ENCODE results near the gene EDAR.
A peak's percentile ranks its signal among the peaks of the same experiment; 100 is the strongest.

Gene EDAR

DNA sequence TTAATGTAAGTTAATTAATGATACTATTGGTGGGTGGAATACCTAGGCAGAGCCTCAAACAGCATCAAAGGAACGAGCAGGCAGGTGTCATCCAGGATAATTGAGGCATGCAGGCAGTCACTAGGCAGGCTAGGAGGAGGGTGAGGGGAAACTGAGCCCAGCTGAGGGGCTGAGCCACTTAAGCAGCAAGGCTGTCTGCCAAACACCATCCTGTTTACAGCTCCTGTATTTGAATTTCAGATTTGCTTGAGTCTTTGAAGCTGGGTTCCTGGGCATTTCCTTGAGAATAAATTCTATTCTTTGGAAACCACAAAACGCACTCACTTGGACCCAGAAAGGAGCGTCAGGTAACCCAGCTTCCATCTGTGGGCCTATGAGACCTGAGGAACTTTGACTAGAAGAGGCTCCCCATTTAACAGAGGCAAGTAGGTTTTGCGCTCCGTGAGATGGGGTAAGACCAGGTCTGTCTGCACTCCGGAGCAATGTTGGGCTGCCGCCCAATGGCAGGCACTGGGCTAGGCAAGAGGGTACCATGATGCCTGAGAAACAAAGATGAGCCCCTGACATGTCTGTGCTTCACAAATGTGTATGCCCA lies 2.0 kb downstream of the EDAR start:
- H3K4me3 Mint-ChIP-seq, result peak overlapping the region; percentile 65
- CTCF ChIA-PET, result interaction anchor here (0.6 to 4.0 kb wide), 11 partner anchors 12 to 393 kb away, joined by 3 to 37 read pairs (median 3); no protein-coding TSS in a partner anchor
- H3K27ac Mint-ChIP-seq, result peak overlapping the region; percentile 79
- no peaks in the 10 kb centered on the region for H3K36me3 Mint-ChIP-seq
- peak; percentile 69 for DNase-seq
- H3K9me3 Mint-ChIP-seq, result no peaks in the 10 kb centered on the region
- H3K27me3 Mint-ChIP-seq, result peaks cover 37% of the 10 kb centered on the region
- peaks cover 48% of the 10 kb centered on the region for H3K4me1 Mint-ChIP-seq

DNA sequence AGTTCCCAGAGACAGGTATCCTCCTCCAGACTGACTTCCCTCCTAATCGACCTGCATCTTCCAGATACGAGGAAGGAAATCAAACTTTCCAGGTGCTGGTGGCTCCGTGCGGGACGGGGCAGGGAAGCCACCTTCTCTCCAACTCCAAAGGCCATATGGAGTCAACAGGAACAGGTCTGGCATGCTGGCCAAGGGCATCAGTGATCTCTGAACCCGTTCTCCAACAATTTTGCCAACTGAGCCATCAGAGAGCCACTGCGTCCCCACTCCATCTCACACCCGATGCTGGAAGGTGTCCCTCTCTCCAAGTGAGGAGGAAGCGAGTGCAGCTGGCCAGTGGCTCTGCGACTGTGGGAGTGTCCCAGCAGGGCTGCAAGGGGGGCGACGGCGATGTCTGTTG lies 5.4 kb downstream of the EDAR start:
- Mint-ChIP-seq H3K36me3 (no peaks in the 10 kb centered on the region), H3K27ac (no peak overlapping the region), H3K27me3 (peaks cover 25% of the 10 kb centered on the region), H3K4me1 (peaks cover 44% of the 10 kb centered on the region), H3K4me3 (no peak overlapping the region), H3K9me3 (no peaks in the 10 kb centered on the region)
- CTCF ChIA-PET, result interaction anchor here (1.6 kb wide), 1 partner anchor 10 kb away, joined by 3 read pairs; no protein-coding TSS in a partner anchor
- DNase-seq, result no peak

DNA sequence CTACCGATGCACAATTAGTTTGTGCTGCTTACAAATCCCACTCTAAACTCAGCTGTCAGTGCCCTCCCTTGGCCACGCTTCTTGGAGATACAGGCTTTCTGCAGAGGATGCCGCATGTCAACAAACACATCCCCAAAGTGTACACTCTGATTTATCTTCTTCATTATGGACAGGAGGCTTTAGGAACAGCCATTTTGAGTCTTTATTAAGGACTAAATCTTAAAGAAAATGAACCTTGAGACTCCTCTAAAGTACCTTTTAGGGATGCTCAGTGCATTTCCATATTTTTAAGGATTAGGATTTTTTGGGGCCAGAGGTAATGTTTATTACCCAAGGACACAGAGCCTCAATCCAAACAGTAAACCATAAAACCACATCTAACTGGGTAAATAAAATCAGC lies 6.0 kb downstream of the EDAR start:
- Mint-ChIP-seq H3K4me1 (peaks cover 40% of the 10 kb centered on the region), H3K9me3 (no peaks in the 10 kb centered on the region), H3K27ac (no peak overlapping the region), H3K4me3 (no peak overlapping the region), H3K27me3 (peaks cover 22% of the 10 kb centered on the region), H3K36me3 (no peaks in the 10 kb centered on the region)
- CTCF ChIA-PET, result no interaction called here
- DNase-seq, result no peak

DNA sequence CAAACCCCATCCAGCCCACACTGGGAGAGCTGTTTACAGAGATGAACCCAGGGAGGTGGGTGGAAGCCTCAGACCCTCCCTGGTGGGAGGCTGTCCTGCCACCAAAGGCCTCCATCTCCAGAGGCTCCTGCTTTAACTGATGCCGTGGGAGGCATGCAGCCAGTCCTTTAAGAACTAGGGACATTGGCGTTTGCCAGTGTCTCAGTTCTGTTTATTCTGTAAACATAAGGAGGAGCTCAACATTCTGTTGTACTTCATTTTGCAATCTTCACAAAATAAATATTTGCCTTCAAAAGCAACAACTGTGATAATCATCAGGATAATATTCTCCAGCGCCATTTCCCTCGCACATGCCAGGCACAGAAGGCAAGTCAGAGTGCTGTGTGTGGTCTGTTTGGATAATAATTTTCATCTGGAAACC lies 6.8 kb downstream of the EDAR start:
- CTCF ChIA-PET, result no interaction called here
- Mint-ChIP-seq H3K27me3 (peaks cover 18% of the 10 kb centered on the region), H3K4me1 (peaks cover 32% of the 10 kb centered on the region), H3K4me3 (no peak overlapping the region), H3K36me3 (no peaks in the 10 kb centered on the region), H3K27ac (peak overlapping the region; percentile 53), H3K9me3 (no peaks in the 10 kb centered on the region)
- DNase-seq, result no peak

DNA sequence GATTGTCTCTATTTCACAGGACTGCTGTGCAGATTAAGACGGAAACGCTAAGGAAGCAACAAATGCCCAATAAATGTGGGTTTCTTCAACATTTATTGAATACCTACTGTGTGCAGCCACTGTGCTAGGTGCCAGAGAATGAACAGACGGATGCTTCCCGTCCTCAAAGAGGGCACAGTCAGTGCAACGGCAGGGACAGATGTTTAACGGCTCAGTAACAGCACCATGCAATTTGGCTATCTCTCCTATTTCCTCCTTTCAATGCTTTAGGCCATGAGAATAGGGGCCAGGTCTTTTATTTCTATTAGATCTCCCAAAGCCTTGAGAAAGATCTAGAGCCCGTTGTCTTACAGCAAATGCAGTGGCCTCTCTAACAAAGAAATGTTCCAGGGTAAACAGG lies 7.2 kb downstream of the EDAR start:
- CTCF ChIA-PET, result no interaction called here
- no peaks in the 10 kb centered on the region for H3K36me3 Mint-ChIP-seq
- H3K4me1 Mint-ChIP-seq, result peaks cover 28% of the 10 kb centered on the region
- H3K27ac Mint-ChIP-seq, result peak overlapping the region; percentile 53
- H3K27me3 Mint-ChIP-seq, result peaks cover 15% of the 10 kb centered on the region
- DNase-seq, result no peak
- H3K9me3 Mint-ChIP-seq, result no peaks in the 10 kb centered on the region
- H3K4me3 Mint-ChIP-seq, result no peak overlapping the region

DNA sequence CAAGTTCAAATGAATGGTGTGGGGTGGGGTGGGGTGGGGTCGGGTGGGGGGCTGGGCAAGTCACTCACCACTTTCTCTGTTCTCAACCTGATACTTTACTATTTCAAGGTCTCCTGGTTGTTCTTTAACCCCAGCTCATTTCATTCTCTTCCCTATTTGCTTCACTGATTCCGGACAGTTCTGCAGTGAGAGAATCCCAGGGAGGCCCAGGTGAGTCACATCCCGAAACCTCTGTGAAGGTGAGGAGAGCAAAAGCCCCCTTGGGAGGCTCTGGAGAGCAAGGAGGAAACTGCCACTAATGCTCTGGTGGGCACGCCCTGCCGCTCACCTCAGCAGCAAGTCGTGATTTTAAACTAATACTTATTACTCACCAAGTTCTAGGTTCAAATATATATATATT lies 8.9 kb downstream of the EDAR start:
- Mint-ChIP-seq H3K4me1 (peaks cover 20% of the 10 kb centered on the region), H3K27ac (no peak overlapping the region), H3K27me3 (peaks cover 17% of the 10 kb centered on the region), H3K36me3 (no peaks in the 10 kb centered on the region), H3K4me3 (no peak overlapping the region), H3K9me3 (no peaks in the 10 kb centered on the region)
- DNase-seq, result no peak
- CTCF ChIA-PET, result no interaction called here

DNA sequence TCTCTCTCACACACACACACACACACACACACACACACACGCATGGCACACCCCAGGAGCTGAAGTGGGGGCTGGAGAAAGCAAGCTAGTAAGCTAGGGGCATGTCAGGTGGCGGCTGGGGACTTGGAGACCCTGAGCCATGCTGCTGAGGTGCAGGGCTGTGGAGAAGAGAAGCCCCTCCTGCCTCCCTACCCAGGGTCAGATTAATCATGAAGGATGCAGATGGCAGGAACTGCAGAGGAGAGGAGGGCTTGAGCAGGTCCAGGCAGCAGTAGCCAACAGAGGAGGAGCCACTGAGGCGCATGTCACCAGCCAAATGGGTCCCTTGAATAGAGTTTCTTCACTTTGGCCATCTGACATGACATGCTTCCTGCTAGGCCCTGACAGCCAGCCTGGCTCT lies 9.6 kb downstream of the EDAR start:
- Mint-ChIP-seq H3K27ac (no peak overlapping the region), H3K27me3 (peaks cover 22% of the 10 kb centered on the region)
- CTCF ChIA-PET, result interaction anchor here (1.3 kb wide), 1 partner anchor 9 kb away, joined by 4 read pairs; the partner anchor contains the start of gene EDAR

DNA sequence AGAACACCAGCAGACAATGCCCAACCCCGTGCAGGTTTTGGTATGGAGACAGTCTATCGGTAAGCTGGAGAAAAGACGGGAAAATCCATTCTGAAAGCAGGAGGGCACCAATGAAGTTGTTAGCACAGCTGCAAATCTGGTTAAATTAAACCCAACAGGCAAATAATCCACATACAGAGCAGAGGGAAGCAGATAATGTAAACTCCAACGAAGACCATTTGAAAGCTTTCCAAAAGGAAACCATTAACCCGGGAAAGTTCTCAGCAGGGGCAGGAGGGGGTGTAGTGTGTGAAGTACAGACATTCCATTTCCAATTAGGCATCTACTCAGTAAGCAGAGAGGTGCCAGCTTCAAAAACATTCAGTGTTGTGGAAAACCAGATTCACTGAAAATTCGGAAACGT lies 10.3 kb downstream of the EDAR start:
- Mint-ChIP-seq H3K27ac (no peak overlapping the region), H3K36me3 (no peaks in the 10 kb centered on the region), H3K9me3 (no peaks in the 10 kb centered on the region), H3K4me3 (no peak overlapping the region), H3K4me1 (peaks cover 28% of the 10 kb centered on the region), H3K27me3 (peaks cover 14% of the 10 kb centered on the region)
- CTCF ChIA-PET, result interaction anchor here (0.6 to 1.3 kb wide), 4 partner anchors 10 to 464 kb away, joined by 3 to 4 read pairs (median 4); partner anchors contain the start of gene EDAR
- no peak for DNase-seq

More for the DNA sequence above, 9.6 kb downstream of the EDAR start:
- Mint-ChIP-seq H3K9me3 (no peaks in the 10 kb centered on the region), H3K36me3 (no peaks in the 10 kb centered on the region), H3K4me1 (peaks cover 25% of the 10 kb centered on the region), H3K4me3 (no peak overlapping the region)
- DNase-seq, result no peak

DNA sequence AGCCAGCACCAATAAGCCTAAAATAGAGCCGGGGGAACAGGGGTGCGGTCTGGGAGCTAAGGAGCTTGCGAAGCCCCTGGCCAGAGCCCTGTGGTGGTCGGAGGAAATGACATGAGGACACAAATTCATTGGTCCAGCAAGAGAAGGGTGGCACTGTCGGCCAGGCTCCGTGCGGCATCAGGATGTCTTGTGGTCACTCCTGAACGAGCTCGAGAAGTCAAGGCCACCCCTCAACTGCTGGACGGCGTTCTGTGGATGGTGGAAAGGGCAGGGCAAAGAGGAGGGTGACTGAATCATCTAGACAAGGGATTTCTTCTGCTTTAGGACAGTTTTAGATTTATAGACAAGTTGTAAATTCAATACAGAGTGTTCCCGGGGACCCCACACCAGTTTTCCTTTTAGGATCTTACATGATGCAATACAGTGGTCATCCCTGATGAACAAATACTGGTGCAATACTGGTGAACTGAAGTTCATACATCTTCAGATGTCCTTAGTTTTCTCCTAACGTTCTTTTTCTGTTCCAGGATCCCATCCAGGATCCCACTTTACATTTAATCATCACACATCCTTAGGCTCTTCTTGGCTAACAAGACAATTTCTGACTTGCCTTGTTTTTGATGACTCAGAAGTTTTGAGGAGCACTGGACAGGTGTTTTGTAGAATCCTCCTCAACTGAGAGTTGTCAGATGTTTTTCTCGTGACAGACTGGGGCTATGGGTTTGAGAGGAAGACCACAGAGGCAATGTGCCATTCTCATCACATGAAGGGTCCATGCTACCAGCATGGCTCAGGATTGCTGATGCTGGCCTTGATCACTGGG lies 13.2 kb downstream of the EDAR start:
- H3K4me3 Mint-ChIP-seq, result no peak overlapping the region
- H3K27me3 Mint-ChIP-seq, result peaks cover 10% of the 10 kb centered on the region
- H3K4me1 Mint-ChIP-seq, result peaks cover 21% of the 10 kb centered on the region
- no peak for DNase-seq
- no peaks in the 10 kb centered on the region for H3K36me3 Mint-ChIP-seq
- H3K27ac Mint-ChIP-seq, result no peak overlapping the region
- CTCF ChIA-PET, result interaction anchor here (1.7 kb wide), 1 partner anchor 46 kb away, joined by 6 read pairs; no protein-coding TSS in a partner anchor
- no peaks in the 10 kb centered on the region for H3K9me3 Mint-ChIP-seq

DNA sequence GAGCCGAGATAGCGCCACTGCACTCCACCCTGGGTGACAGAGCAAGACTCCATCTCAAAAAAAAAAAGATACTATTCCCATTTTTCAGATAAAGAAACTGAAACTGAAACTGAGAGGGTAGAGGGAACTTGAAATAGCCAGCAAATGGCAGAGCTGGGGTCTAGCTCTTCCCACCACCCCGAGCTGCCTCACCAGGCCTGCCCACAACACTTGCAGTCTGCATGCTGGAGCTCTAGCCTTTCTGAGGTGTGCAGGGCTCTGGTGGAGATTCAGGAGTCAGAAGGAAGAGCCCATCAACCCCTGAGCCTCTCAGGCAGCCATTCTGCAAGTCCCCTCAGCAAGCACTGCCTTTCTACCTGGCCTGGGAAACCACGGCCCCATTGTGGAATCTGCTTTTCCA lies 14.3 kb downstream of the EDAR start:
- Mint-ChIP-seq H3K27ac (no peak overlapping the region), H3K4me3 (no peak overlapping the region)
- CTCF ChIA-PET, result interaction anchor here (0.6 to 1.7 kb wide), 2 partner anchors 44 to 139 kb away, joined by 5 to 6 read pairs; no protein-coding TSS in a partner anchor

DNA sequence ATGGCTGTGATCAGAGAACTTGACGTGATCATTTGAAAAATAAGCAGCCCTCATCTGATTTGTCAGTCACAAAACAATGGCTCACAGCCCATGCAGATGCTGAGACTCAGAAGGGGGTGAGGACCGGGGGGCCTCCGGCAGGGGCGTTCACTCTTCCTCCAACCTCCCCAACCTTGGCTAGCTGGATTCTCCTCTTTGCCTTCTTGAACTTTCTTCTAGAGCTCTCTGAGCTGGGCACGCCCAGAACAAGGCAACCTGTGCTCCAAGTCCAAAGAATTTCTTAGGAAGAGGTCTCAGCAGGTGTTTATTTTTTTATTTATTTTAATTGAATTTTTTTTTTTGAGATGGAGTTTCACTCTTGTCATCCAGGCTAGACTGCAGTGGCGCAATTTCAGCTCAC lies 16.4 kb downstream of the EDAR start:
- Mint-ChIP-seq H3K9me3 (no peaks in the 10 kb centered on the region), H3K4me3 (no peak overlapping the region), H3K27ac (no peak overlapping the region), H3K27me3 (peaks cover 7% of the 10 kb centered on the region), H3K4me1 (peaks cover 42% of the 10 kb centered on the region), H3K36me3 (no peaks in the 10 kb centered on the region)
- CTCF ChIA-PET, result no interaction called here
- DNase-seq, result no peak

More for the DNA sequence above, 14.3 kb downstream of the EDAR start:
- Mint-ChIP-seq H3K27me3 (peaks cover 10% of the 10 kb centered on the region), H3K36me3 (no peaks in the 10 kb centered on the region), H3K4me1 (peaks cover 26% of the 10 kb centered on the region), H3K9me3 (no peaks in the 10 kb centered on the region)
- DNase-seq, result no peak

DNA sequence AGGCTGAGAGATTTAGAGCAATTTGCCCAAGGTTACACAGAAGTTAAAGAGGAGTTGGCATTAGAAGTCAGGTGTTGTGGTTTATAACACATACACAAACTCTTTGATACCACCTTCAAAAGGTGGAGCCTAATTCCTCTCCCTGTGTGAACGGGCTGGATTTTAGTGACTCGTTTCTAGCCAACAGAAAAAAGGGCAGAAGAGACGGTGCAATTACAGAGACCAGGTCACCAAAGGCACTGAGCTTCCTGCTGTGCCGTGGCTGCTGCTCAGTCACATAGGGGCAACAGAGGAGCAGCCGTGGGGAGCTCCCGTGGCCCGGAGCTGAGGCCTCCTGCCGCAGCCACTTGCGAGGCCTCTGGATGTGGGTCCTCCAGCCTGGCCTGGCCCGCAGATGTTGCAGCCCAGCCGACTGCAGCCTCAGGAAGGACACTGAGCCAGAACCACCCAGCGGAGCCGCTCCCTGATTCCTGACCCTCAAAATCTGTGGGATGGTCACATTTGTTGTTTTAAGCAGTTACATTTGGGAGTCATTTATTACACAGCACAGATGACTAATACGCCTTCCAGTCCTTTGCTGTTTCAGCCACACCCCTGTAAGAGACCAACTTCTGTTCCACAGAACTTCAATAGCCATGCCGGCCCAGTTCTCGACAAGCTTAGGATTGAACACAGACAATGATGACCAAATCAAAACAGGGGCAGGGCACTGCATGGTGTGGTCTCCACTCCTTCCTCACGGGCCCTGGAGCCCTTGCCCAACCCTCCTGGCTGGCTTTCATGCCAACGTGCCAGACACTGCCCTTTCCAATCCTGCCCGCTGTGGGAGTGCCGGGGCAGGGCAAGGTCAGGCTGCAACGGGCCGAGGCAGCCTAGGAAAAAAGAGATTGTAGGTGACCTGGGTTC lies 17.1 kb downstream of the EDAR start:
- CTCF ChIA-PET, result no interaction called here
- Mint-ChIP-seq H3K27ac (no peak overlapping the region), H3K4me1 (peaks cover 50% of the 10 kb centered on the region), H3K36me3 (no peaks in the 10 kb centered on the region), H3K27me3 (peaks cover 7% of the 10 kb centered on the region), H3K9me3 (no peaks in the 10 kb centered on the region), H3K4me3 (no peak overlapping the region)
- DNase-seq, result no peak

DNA sequence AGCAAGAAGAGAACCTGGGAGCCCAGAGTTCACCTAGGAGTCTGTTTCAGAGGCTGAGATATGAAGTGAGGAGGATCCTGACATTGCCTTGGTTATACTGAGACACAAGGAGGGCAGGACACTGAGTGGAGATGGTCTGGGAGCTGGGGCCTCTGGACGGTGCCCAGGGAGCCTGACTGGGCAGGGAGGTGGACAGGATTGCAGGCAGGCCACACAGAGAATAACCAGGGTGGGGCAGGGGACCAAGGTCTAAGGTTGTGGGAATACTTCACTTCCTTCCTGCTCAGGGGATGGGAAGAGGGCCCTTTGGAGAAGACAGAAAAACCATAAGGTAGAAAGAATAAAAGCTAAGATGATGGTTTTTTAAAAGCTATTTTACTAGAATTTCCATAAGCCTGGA lies 18.7 kb downstream of the EDAR start:
- Mint-ChIP-seq H3K4me3 (no peak overlapping the region), H3K9me3 (no peaks in the 10 kb centered on the region), H3K4me1 (peaks cover 65% of the 10 kb centered on the region), H3K27ac (no peak overlapping the region), H3K36me3 (no peaks in the 10 kb centered on the region), H3K27me3 (peaks cover 11% of the 10 kb centered on the region)
- DNase-seq, result no peak
- CTCF ChIA-PET, result no interaction called here

DNA sequence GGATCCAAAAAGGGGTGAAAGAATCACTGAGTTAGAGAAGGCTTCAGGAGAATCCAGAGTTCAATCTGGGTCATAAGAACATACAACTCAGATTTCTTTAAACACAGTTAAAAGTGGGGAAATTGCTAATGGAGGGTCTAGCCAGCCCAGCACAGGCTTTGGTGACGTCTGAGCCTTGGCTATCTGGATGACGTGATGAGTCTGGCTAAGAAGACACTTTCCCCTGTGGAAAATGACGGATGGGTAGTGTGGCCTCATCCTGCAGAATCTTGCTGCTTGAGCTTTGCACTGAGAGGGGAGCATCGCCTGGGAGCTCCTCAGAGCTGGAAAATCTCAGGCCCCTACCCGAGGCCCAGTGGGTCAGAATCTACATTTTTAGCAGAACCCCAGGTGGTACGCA lies 19.2 kb downstream of the EDAR start:
- Mint-ChIP-seq H3K9me3 (no peaks in the 10 kb centered on the region), H3K27ac (no peak overlapping the region), H3K27me3 (peaks cover 6% of the 10 kb centered on the region), H3K4me3 (no peak overlapping the region), H3K36me3 (no peaks in the 10 kb centered on the region), H3K4me1 (peaks cover 69% of the 10 kb centered on the region)
- CTCF ChIA-PET, result interaction anchor here (1.2 kb wide), 1 partner anchor 41 kb away, joined by 4 read pairs; no protein-coding TSS in a partner anchor
- DNase-seq, result no peak
